Measurements from ENCODE around the gene IMPG2.

DNA sequence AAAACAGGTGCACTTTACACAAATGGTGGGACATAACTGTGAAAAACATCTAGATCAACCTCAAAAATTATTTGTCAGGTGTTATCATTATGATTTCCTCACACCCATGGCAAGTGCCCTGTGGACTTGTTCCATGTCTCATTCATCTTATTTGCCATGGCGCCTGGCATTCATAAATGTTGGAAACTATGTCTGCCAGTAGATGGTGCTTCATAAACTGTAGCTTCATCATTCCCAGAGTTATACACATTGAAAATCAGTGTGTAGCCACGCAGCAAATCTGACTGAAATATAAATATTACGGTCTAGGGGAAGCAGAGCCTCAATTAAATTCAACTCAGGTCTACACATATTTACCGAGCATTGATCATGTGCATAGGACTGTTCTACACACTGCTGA is 90.7 kb downstream of the IMPG2 start:
- TF ChIP-seq, protein P1, sequence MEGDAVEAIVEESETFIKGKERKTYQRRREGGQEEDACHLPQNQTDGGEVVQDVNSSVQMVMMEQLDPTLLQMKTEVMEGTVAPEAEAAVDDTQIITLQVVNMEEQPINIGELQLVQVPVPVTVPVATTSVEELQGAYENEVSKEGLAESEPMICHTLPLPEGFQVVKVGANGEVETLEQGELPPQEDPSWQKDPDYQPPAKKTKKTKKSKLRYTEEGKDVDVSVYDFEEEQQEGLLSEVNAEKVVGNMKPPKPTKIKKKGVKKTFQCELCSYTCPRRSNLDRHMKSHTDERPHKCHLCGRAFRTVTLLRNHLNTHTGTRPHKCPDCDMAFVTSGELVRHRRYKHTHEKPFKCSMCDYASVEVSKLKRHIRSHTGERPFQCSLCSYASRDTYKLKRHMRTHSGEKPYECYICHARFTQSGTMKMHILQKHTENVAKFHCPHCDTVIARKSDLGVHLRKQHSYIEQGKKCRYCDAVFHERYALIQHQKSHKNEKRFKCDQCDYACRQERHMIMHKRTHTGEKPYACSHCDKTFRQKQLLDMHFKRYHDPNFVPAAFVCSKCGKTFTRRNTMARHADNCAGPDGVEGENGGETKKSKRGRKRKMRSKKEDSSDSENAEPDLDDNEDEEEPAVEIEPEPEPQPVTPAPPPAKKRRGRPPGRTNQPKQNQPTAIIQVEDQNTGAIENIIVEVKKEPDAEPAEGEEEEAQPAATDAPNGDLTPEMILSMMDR (IDR thresholded peaks at IDR 0.05) = no peak
- no peak for TF ChIP-seq POLR2A (IDR thresholded peaks at IDR 0.05)

Measured in lower leg skin (tissue), 3 donors.